Activated CD4-positive, alpha-beta T cell treated with anti-CD3 and anti-CD28 coated beads for 36 hours (primary cell): ENCODE measurements around the gene TMEM121. TPM values are rescaled to one million over a fixed set of nuclear protein-coding genes. Genes with fewer than 3 reads are reported as not detected.
A peak's percentile ranks its signal among the peaks of the same experiment; 100 is the strongest.
"Not testable (repeated sequence)": the region's sequence is repeated elsewhere in the genome, so short reads cannot be mapped to it uniquely, and the experiment has no call there.

Experiments used
- ATAC-seq: fragments of 200-7000 bp; cut with Tn5 transposase; one replicate; pipeline ENCODE4 v1.10.0; 2021; ENCODE audit warnings: mild to moderate bottlenecking, moderate library complexity
- CTCF ChIA-PET: fragments of 350-600 bp; sonication (Branson Sonifier 250); formaldehyde crosslinking; loops from one replicate; lab custom pipeline; 2021; ENCODE audit warnings: antibody characterized with exemption; lab: Charles Lee
- POLR2A ChIA-PET: fragments of 350-600 bp; sonication (Branson Sonifier 250); formaldehyde crosslinking; loops from one replicate; lab custom pipeline; 2021; ENCODE audit warnings: antibody characterized with exemption, inconsistent platforms; lab: Charles Lee
- DNase-seq: peaks from one replicate; pipeline ENCODE4 v3.0.0-alpha.2; 2020
- H3K27ac Mint-ChIP-seq: one replicate; pipeline ENCODE4 v1.8.0; 2021; ENCODE audit warnings: mixed read lengths
- H3K27me3 Mint-ChIP-seq: one replicate; pipeline ENCODE4 v1.8.0; 2021; ENCODE audit warnings: mixed read lengths
- H3K36me3 Mint-ChIP-seq: one replicate; pipeline ENCODE4 v1.8.0; 2021; ENCODE audit warnings: low read depth, mixed read lengths
- H3K4me1 Mint-ChIP-seq: one replicate; pipeline ENCODE4 v1.8.0; 2021; ENCODE audit warnings: mixed read lengths
- H3K4me3 Mint-ChIP-seq: one replicate; pipeline ENCODE4 v1.8.0; 2021; ENCODE audit warnings: mild to moderate bottlenecking, moderate library complexity, mixed read lengths
- H3K9me3 Mint-ChIP-seq: one replicate; pipeline ENCODE4 v1.8.0; 2021; ENCODE audit warnings: low read depth, mixed read lengths
- intact Hi-C, 2 experiments: fragments of 100-400 bp; cut with DNase I in 1 of 2; cut with micrococcal nuclease in 1 of 2; formaldehyde crosslinking; loops; one replicate each; pipeline versions ENCODE4 v1.14.2 to v1.15.1; 2022 to 2024; cut with DNase I, micrococcal nuclease
- total RNA-seq, 2 experiments: library from RNA; stranded (reverse); gene quantifications; one replicate each; pipeline ENCODE4 v1.2.3, GENCODE V29; 2021

The TMEM121 gene
- total RNA-seq, 2 experiments from 2014 or later: 7.2 to 9.2 TPM

- H3K27ac Mint-ChIP-seq: no peak overlapping the region
- H3K4me3 Mint-ChIP-seq: no peak overlapping the region
Observed at GRCh38 chr14:105554022-105554421, 27.6 kb downstream of the TMEM121 start.

GRCh38 chr14:105554523-105554922 lies 28.1 kb downstream of the TMEM121 start:
- POLR2A ChIA-PET: no interaction called here
- no peak overlapping the region for H3K27ac Mint-ChIP-seq
- H3K27me3 Mint-ChIP-seq: peaks cover 7% of the 10 kb centered on the region
- H3K9me3 Mint-ChIP-seq: no peaks in the 10 kb centered on the region
- no peak overlapping the region for H3K4me3 Mint-ChIP-seq
- intact Hi-C loops: loop anchor here in 1 of 2 experiments (10.0 kb wide), 1 partner anchor 390 kb away; no protein-coding TSS in a partner anchor
- CTCF ChIA-PET: interaction anchor here (0.5 kb wide), 1 partner anchor 723 kb away, joined by 3 read pairs; no protein-coding TSS in a partner anchor
- H3K4me1 Mint-ChIP-seq: no peaks in the 10 kb centered on the region
- ATAC-seq (no peak), DNase-seq (no peak)
- no peaks in the 10 kb centered on the region for H3K36me3 Mint-ChIP-seq

More at GRCh38 chr14:105554022-105554421, 27.6 kb downstream of the TMEM121 start:
- ChIA-PET CTCF (interaction anchor here (0.5 kb wide), 1 partner anchor 723 kb away, joined by 3 read pairs; no protein-coding TSS in a partner anchor), POLR2A (no interaction called here)
- ATAC-seq (no peak), DNase-seq (no peak)
- Mint-ChIP-seq H3K4me1 (no peaks in the 10 kb centered on the region), H3K36me3 (no peaks in the 10 kb centered on the region), H3K9me3 (no peaks in the 10 kb centered on the region), H3K27me3 (peaks cover 7% of the 10 kb centered on the region)
- intact Hi-C loops: loop anchor here in 1 of 2 experiments (10.0 kb wide), 1 partner anchor 391 kb away; no protein-coding TSS in a partner anchor

GRCh38 chr14:105557671-105558070 lies 31.3 kb downstream of the TMEM121 start:
- H3K9me3 Mint-ChIP-seq, H3K4me3 Mint-ChIP-seq, H3K36me3 Mint-ChIP-seq, DNase-seq, POLR2A ChIA-PET, H3K27me3 Mint-ChIP-seq, ATAC-seq, H3K4me1 Mint-ChIP-seq, CTCF ChIA-PET, H3K27ac Mint-ChIP-seq: not testable (repeated sequence)
- intact Hi-C loops: loop anchor here in 1 of 2 experiments (10.0 kb wide), 1 partner anchor 387 kb away; no protein-coding TSS in a partner anchor

- CTCF ChIA-PET, ATAC-seq, H3K4me3 Mint-ChIP-seq, H3K4me1 Mint-ChIP-seq, DNase-seq, H3K27ac Mint-ChIP-seq, H3K9me3 Mint-ChIP-seq, H3K27me3 Mint-ChIP-seq, H3K36me3 Mint-ChIP-seq, POLR2A ChIA-PET: not testable (repeated sequence)
- intact Hi-C loops: loop anchor here in 1 of 2 experiments (10.0 kb wide), 1 partner anchor 386 kb away; no protein-coding TSS in a partner anchor
Observed at GRCh38 chr14:105558449-105559154, 32.2 kb downstream of the TMEM121 start.

GRCh38 chr14:105559384-105560047 lies 33.1 kb downstream of the TMEM121 start:
- DNase-seq, H3K4me3 Mint-ChIP-seq, POLR2A ChIA-PET, H3K27me3 Mint-ChIP-seq, H3K27ac Mint-ChIP-seq, H3K36me3 Mint-ChIP-seq, H3K4me1 Mint-ChIP-seq, CTCF ChIA-PET, H3K9me3 Mint-ChIP-seq: not testable (repeated sequence)
- intact Hi-C loops: loop anchor here in 1 of 2 experiments (10.0 kb wide), 1 partner anchor 385 kb away; no protein-coding TSS in a partner anchor
- peak; percentile 57 for ATAC-seq

GRCh38 chr14:105560048-105560669 lies 33.8 kb downstream of the TMEM121 start:
- intact Hi-C loops: not testable (repeated sequence)
- peak; percentile 42 for ATAC-seq

GRCh38 chr14:105561345-105561744 lies 35.0 kb downstream of the TMEM121 start:
- DNase-seq, intact Hi-C loops, POLR2A ChIA-PET, ATAC-seq, H3K27ac Mint-ChIP-seq, H3K36me3 Mint-ChIP-seq, H3K27me3 Mint-ChIP-seq, H3K4me3 Mint-ChIP-seq, H3K9me3 Mint-ChIP-seq, CTCF ChIA-PET, H3K4me1 Mint-ChIP-seq: not testable (repeated sequence)

More at GRCh38 chr14:105560048-105560669, 33.8 kb downstream of the TMEM121 start:
- H3K9me3 Mint-ChIP-seq, CTCF ChIA-PET, H3K4me3 Mint-ChIP-seq, H3K27me3 Mint-ChIP-seq, POLR2A ChIA-PET, DNase-seq, H3K4me1 Mint-ChIP-seq, H3K27ac Mint-ChIP-seq, H3K36me3 Mint-ChIP-seq: not testable (repeated sequence)

GRCh38 chr14:105562713-105563346 lies 36.4 kb downstream of the TMEM121 start:
- Mint-ChIP-seq H3K27me3 (peaks cover under 1% of the 10 kb centered on the region), H3K9me3 (peaks cover 3% of the 10 kb centered on the region), H3K27ac (no peak overlapping the region), H3K4me1 (no peaks in the 10 kb centered on the region), H3K36me3 (no peaks in the 10 kb centered on the region), H3K4me3 (no peak overlapping the region)
- intact Hi-C loops: no loop called here
- DNase-seq (no peak), ATAC-seq (no peak)
- ChIA-PET CTCF (no interaction called here), POLR2A (no interaction called here)

- intact Hi-C loops: no loop called here
- H3K9me3 Mint-ChIP-seq: peaks cover 3% of the 10 kb centered on the region
- no peak overlapping the region for H3K27ac Mint-ChIP-seq
- H3K36me3 Mint-ChIP-seq: no peaks in the 10 kb centered on the region
- CTCF ChIA-PET: no interaction called here
- no peak for DNase-seq
- no peak overlapping the region for H3K4me3 Mint-ChIP-seq
- no peaks in the 10 kb centered on the region for H3K4me1 Mint-ChIP-seq
- no peak for ATAC-seq
- no peaks in the 10 kb centered on the region for H3K27me3 Mint-ChIP-seq
- POLR2A ChIA-PET: no interaction called here
Observed at GRCh38 chr14:105563347-105563737, 37.0 kb downstream of the TMEM121 start.

- H3K4me3 Mint-ChIP-seq, ATAC-seq, DNase-seq, CTCF ChIA-PET, H3K27me3 Mint-ChIP-seq, H3K9me3 Mint-ChIP-seq, POLR2A ChIA-PET, intact Hi-C loops, H3K27ac Mint-ChIP-seq, H3K4me1 Mint-ChIP-seq, H3K36me3 Mint-ChIP-seq: not testable (repeated sequence)
Observed at GRCh38 chr14:105564536-105564935, 38.2 kb downstream of the TMEM121 start.
